A549 treated with AZD9567 at 1 μM for 4 hours (cell line): ENCODE results near the gene HS3ST4. TPM values are rescaled to one million over a fixed set of nuclear protein-coding genes. Genes with fewer than 3 reads are reported as not detected.

ENCODE experiments used
- total RNA-seq: library from RNA; stranded (reverse); fragments of 200-300 nt; extraction: Qiagen RNA extraction; gene quantifications from 5 replicates; pipeline ENCODE4 v1.2.3, GENCODE V29; 2022; ENCODE audit not compliant: insufficient read depth

Gene HS3ST4
- not detected in 5 replicates for total RNA-seq

GRCh38 chr16:25691519-25692091 lies at the start of gene HS3ST4:
Gene HS3ST4, plus strand, starts transcription at chr16:25691959.

